CD4-positive, alpha-beta T cell (primary cell): Measurements from ENCODE around the gene MYD88. TPM values are rescaled to one million over a fixed set of nuclear protein-coding genes. Genes with fewer than 3 reads are reported as not detected.

Experiments
- ATAC-seq: fragments of 200-7000 bp; cut with Tn5 transposase; one replicate; pipeline ENCODE4 v1.10.0; 2022; ENCODE audit warnings: mild to moderate bottlenecking; ENCODE audit not compliant: poor library complexity
- CTCF ChIA-PET: fragments of 350-600 bp; sonication (Branson Sonifier 250); formaldehyde crosslinking; loops from one replicate; lab custom pipeline; 2021; ENCODE audit warnings: antibody characterized with exemption, inconsistent platforms; lab: Charles Lee
- POLR2A ChIA-PET: fragments of 350-600 bp; sonication (Branson Sonifier 250); formaldehyde crosslinking; loops from one replicate; lab custom pipeline; 2021; ENCODE audit warnings: antibody characterized with exemption, inconsistent platforms; lab: Charles Lee
- DNase-seq, 14 experiments: peaks; one replicate each; pipeline ENCODE4 v3.0.0-alpha.2; 2013 to 2020; ENCODE audit warnings: mixed read lengths in 2 of 14
- H3K27ac ChIP-seq, 2 donors: one replicate each; pipeline versions ENCODE4 v1.5.1 to v1.7.0; 2013; ENCODE audit warnings: low read length in 2 of 2, low read depth in 1 of 2, mild to moderate bottlenecking in 1 of 2
- H3K27me3 ChIP-seq, 2 experiments: 1 replicate in 1 of 2; 2 replicates in 1 of 2; pipeline versions ENCODE4 v1.6.1 to v1.7.0; 2013; ENCODE audit warnings: low read length in 2 of 2, control low read depth in 1 of 2, mild to moderate bottlenecking in 1 of 2, moderate library complexity in 1 of 2; ENCODE audit not compliant: insufficient read depth in 2 of 2, control insufficient read depth in 1 of 2
- H3K36me3 ChIP-seq: one replicate; pipeline ENCODE4 v1.6.1; 2013; ENCODE audit warnings: low read length, control low read depth; ENCODE audit not compliant: insufficient read depth
- H3K4me1 ChIP-seq: one replicate; pipeline ENCODE4 v1.6.1; 2013; ENCODE audit warnings: low read length, control low read depth; ENCODE audit not compliant: insufficient read depth
- H3K4me3 ChIP-seq: one replicate; pipeline ENCODE4 v1.5.1; 2013; ENCODE audit warnings: mild to moderate bottlenecking, low read length, moderate library complexity
- H3K9me3 ChIP-seq, 2 experiments: 1 replicate in 1 of 2; 2 replicates in 1 of 2; pipeline versions ENCODE4 v1.6.1 to v1.7.0; 2013; ENCODE audit warnings: low read length in 2 of 2, mild to moderate bottlenecking in 2 of 2, control low read depth in 1 of 2, moderate library complexity in 1 of 2; ENCODE audit not compliant: control insufficient read depth in 1 of 2, insufficient read depth in 1 of 2
- H3K27ac Mint-ChIP-seq: one replicate; pipeline ENCODE4 v1.8.0; 2020; ENCODE audit warnings: mixed read lengths
- H3K27me3 Mint-ChIP-seq: one replicate; pipeline ENCODE4 v1.8.0; 2021; ENCODE audit warnings: mixed read lengths
- H3K36me3 Mint-ChIP-seq: one replicate; pipeline ENCODE4 v1.8.0; 2021; ENCODE audit warnings: low read depth, mixed read lengths
- H3K4me1 Mint-ChIP-seq: one replicate; pipeline ENCODE4 v1.8.0; 2021; ENCODE audit warnings: low read depth, mixed read lengths
- H3K4me3 Mint-ChIP-seq: one replicate; pipeline ENCODE4 v1.8.0; 2020; ENCODE audit warnings: mild to moderate bottlenecking, mixed read lengths
- H3K9me3 Mint-ChIP-seq: one replicate; pipeline ENCODE4 v1.8.0; 2020; ENCODE audit warnings: mixed read lengths
- intact Hi-C, 2 experiments: fragments of 100-400 bp; cut with DNase I in 1 of 2; cut with micrococcal nuclease in 1 of 2; formaldehyde crosslinking; loops; one replicate each; pipeline versions ENCODE4 v1.15.1 to v1.9.0; 2023 to 2025; cut with DNase I, micrococcal nuclease
- total RNA-seq, 174 experiments: library from RNA in 2 of 174; stranded (reverse) in 2 of 174; gene quantifications; one replicate each; pipeline ENCODE4 v1.2.3 and lab custom pipeline; 2021 to 2026
- TF ChIP-seq, protein P1 (sequence below): fragments of 200-600 bp; IDR thresholded peaks from one replicate; pipeline ENCODE4 v1.8.0; 2022; ENCODE audit warnings: antibody characterized with exemption, mild to moderate bottlenecking

Gene MYD88
- total RNA-seq, 2 experiments from 2014 or later: 26.9 to 27.2 TPM

- Histone ChIP-seq H3K27me3 (no peaks in the 10 kb centered on the region), H3K4me3 (no peak overlapping the region), H3K36me3 (peaks cover 30% of the 10 kb centered on the region), H3K4me1 (no peaks in the 10 kb centered on the region), H3K9me3 (no peaks in the 10 kb centered on the region), H3K27ac (no peak overlapping the region)
- intact Hi-C loops: no loop called here
- DNase-seq (no peak), ATAC-seq (no peak)
- ChIA-PET POLR2A (interaction anchor here (0.7 to 0.8 kb wide), 2 partner anchors 25 to 54 kb away, joined by 4 read pairs; partner anchors contain the start of genes ACAA1 and OXSR1), CTCF (interaction anchor here (0.7 kb wide), 1 partner anchor 72 kb away, joined by 3 read pairs; no protein-coding TSS in a partner anchor)
- Mint-ChIP-seq H3K27me3 (no peaks in the 10 kb centered on the region), H3K4me1 (peaks cover 5% of the 10 kb centered on the region), H3K36me3 (peaks cover 48% of the 10 kb centered on the region), H3K9me3 (no peaks in the 10 kb centered on the region), H3K27ac (no peak overlapping the region), H3K4me3 (no peak overlapping the region)
- TF ChIP-seq, protein P1, sequence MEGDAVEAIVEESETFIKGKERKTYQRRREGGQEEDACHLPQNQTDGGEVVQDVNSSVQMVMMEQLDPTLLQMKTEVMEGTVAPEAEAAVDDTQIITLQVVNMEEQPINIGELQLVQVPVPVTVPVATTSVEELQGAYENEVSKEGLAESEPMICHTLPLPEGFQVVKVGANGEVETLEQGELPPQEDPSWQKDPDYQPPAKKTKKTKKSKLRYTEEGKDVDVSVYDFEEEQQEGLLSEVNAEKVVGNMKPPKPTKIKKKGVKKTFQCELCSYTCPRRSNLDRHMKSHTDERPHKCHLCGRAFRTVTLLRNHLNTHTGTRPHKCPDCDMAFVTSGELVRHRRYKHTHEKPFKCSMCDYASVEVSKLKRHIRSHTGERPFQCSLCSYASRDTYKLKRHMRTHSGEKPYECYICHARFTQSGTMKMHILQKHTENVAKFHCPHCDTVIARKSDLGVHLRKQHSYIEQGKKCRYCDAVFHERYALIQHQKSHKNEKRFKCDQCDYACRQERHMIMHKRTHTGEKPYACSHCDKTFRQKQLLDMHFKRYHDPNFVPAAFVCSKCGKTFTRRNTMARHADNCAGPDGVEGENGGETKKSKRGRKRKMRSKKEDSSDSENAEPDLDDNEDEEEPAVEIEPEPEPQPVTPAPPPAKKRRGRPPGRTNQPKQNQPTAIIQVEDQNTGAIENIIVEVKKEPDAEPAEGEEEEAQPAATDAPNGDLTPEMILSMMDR: no peak
Measured at GRCh38 chr3:38190481-38190881, 52.0 kb downstream of the MYD88 start.

Other genes with a start within 250 kb of the MYD88 start
- 10 to 100 TPM; 23.2 to 24.4 TPM for gene VILL, start 147.9 kb upstream of the MYD88 start, total RNA-seq
- 10 to 100 TPM; 67.0 to 69.8 TPM for gene PLCD1, start 109.0 kb upstream of the MYD88 start, total RNA-seq
- 1 to 10 TPM; 4.4 to 5.1 TPM for gene DLEC1, start 99.5 kb upstream of the MYD88 start, total RNA-seq
- gene ACAA1, start 1.5 kb upstream of the MYD88 start, total RNA-seq: 10 to 100 TPM; 56.4 to 58.9 TPM
- gene OXSR1, start 26.9 kb downstream of the MYD88 start, total RNA-seq: 10 to 100 TPM; 28.3 to 30.3 TPM
- gene SLC22A13, start 127.2 kb downstream of the MYD88 start, total RNA-seq: under 1 TPM; 0.19 to 0.22 TPM
- under 1 TPM in 1 of 2 experiments, not detected in 1; 0.11 TPM for gene SLC22A14, start 143.6 kb downstream of the MYD88 start, total RNA-seq
- gene XYLB, start 208.1 kb downstream of the MYD88 start, total RNA-seq: under 1 TPM; 0.25 to 0.59 TPM